ENCODE results near the gene PTDSS2.

- TF ChIP-seq, protein P1, sequence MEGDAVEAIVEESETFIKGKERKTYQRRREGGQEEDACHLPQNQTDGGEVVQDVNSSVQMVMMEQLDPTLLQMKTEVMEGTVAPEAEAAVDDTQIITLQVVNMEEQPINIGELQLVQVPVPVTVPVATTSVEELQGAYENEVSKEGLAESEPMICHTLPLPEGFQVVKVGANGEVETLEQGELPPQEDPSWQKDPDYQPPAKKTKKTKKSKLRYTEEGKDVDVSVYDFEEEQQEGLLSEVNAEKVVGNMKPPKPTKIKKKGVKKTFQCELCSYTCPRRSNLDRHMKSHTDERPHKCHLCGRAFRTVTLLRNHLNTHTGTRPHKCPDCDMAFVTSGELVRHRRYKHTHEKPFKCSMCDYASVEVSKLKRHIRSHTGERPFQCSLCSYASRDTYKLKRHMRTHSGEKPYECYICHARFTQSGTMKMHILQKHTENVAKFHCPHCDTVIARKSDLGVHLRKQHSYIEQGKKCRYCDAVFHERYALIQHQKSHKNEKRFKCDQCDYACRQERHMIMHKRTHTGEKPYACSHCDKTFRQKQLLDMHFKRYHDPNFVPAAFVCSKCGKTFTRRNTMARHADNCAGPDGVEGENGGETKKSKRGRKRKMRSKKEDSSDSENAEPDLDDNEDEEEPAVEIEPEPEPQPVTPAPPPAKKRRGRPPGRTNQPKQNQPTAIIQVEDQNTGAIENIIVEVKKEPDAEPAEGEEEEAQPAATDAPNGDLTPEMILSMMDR (IDR thresholded peaks at IDR 0.05; ENCODE audit: low read depth, low read length, missing input control): no peak
- TF ChIP-seq EGR1 (IDR thresholded peaks at IDR 0.05; ENCODE audit: low read depth in 2 of 2): no peak
- TF ChIP-seq ATF3 (IDR thresholded peaks at IDR 0.05): no peak
- no peak for TF ChIP-seq TAF1 (conservative IDR thresholded peaks at IDR 0.05)
- TF ChIP-seq FOXA2 (IDR thresholded peaks at IDR 0.05): no peak
- TF ChIP-seq YY1 (IDR thresholded peaks at IDR 0.05): no peak
- TF ChIP-seq, protein P2, sequence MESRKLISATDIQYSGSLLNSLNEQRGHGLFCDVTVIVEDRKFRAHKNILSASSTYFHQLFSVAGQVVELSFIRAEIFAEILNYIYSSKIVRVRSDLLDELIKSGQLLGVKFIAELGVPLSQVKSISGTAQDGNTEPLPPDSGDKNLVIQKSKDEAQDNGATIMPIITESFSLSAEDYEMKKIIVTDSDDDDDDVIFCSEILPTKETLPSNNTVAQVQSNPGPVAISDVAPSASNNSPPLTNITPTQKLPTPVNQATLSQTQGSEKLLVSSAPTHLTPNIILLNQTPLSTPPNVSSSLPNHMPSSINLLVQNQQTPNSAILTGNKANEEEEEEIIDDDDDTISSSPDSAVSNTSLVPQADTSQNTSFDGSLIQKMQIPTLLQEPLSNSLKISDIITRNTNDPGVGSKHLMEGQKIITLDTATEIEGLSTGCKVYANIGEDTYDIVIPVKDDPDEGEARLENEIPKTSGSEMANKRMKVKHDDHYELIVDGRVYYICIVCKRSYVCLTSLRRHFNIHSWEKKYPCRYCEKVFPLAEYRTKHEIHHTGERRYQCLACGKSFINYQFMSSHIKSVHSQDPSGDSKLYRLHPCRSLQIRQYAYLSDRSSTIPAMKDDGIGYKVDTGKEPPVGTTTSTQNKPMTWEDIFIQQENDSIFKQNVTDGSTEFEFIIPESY (IDR thresholded peaks at IDR 0.05): no peak
- no peak for TF ChIP-seq RXRA (IDR thresholded peaks at IDR 0.05)
- TF ChIP-seq, protein P3, sequence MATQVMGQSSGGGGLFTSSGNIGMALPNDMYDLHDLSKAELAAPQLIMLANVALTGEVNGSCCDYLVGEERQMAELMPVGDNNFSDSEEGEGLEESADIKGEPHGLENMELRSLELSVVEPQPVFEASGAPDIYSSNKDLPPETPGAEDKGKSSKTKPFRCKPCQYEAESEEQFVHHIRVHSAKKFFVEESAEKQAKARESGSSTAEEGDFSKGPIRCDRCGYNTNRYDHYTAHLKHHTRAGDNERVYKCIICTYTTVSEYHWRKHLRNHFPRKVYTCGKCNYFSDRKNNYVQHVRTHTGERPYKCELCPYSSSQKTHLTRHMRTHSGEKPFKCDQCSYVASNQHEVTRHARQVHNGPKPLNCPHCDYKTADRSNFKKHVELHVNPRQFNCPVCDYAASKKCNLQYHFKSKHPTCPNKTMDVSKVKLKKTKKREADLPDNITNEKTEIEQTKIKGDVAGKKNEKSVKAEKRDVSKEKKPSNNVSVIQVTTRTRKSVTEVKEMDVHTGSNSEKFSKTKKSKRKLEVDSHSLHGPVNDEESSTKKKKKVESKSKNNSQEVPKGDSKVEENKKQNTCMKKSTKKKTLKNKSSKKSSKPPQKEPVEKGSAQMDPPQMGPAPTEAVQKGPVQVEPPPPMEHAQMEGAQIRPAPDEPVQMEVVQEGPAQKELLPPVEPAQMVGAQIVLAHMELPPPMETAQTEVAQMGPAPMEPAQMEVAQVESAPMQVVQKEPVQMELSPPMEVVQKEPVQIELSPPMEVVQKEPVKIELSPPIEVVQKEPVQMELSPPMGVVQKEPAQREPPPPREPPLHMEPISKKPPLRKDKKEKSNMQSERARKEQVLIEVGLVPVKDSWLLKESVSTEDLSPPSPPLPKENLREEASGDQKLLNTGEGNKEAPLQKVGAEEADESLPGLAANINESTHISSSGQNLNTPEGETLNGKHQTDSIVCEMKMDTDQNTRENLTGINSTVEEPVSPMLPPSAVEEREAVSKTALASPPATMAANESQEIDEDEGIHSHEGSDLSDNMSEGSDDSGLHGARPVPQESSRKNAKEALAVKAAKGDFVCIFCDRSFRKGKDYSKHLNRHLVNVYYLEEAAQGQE (IDR thresholded peaks at IDR 0.05): no peak
These were observed 71.2 kb downstream of the PTDSS2 start for GRCh38 chr11:521177-521688.
